ENCODE measurements around the gene PTPRK. TPM values are rescaled to one million over a fixed set of nuclear protein-coding genes. Genes with fewer than 3 reads are reported as not detected.

The PTPRK gene
- total and polyA plus RNA-seq, 10 of the 15 experiments (the other 5 are each of a cell fraction or from before 2014, with no cell fraction given), result 0.23 to 1.9 (median 0.55) TPM

GRCh38 chr6:128316258-128316929 lies 204.0 kb downstream of the PTPRK start:
- ChIA-PET RAD21 (ENCODE audit: unreplicated experiment) (no interaction called here), SMC1A (ENCODE audit: uncharacterized antibody, unreplicated experiment) (no interaction called here), CTCF (no interaction called here), POLR2A (no interaction called here)
- no peaks in the 10 kb centered on the region for H4K20me1 ChIP-seq (ENCODE audit: control insufficient read depth, insufficient read depth)
- no peak for DNase-seq (ENCODE audit: low read depth, low spot score)
- intact Hi-C loops (cut with micrococcal nuclease; ENCODE audit: unreplicated experiment), result no loop called here
- no peaks in the 10 kb centered on the region for H3K79me2 ChIP-seq (ENCODE audit: control insufficient read depth, insufficient read depth, low read length)
- BruUV-seq (replicated peaks), result no TSS peak
- no peak for ATAC-seq
- no peak overlapping the region for H3K4me2 ChIP-seq (ENCODE audit: control insufficient read depth, insufficient read depth)
- in situ Hi-C loops (cut with MboI), result no loop called here
- no peak overlapping the region for H3K27ac ChIP-seq (ENCODE audit: control insufficient read depth, insufficient read depth)
- no peak overlapping the region for H3K4me3 ChIP-seq
- no peaks in the 10 kb centered on the region for H3K4me1 ChIP-seq (ENCODE audit: control insufficient read depth, insufficient read depth, low read length)
- H3K9ac ChIP-seq (ENCODE audit: control insufficient read depth, insufficient read depth, low read length), result no peak overlapping the region
- H3K27me3 ChIP-seq (replicated peaks in 1 of 2; ENCODE audit: control insufficient read depth in 2 of 2, insufficient read depth in 2 of 2, low read length in 1 of 2), result no peaks in the 10 kb centered on the region
- no peak overlapping the region for H2AFZ ChIP-seq (ENCODE audit: control insufficient read depth, low read depth, low read length)
- WGBS (ENCODE audit: insufficient coverage, insufficient replicate concordance, low lambda C conversion rate, missing lambda C conversion rate), result 60% methylated on average over 5 of the region's 8 CpGs
- no peak for FAIRE-seq
- H3K36me3 ChIP-seq (ENCODE audit: control insufficient read depth in 2 of 2, insufficient read depth in 2 of 2, low read length in 1 of 2), result no peaks in the 10 kb centered on the region
- no peak for TF ChIP-seq SMAD5 (IDR thresholded peaks at IDR 0.05; ENCODE audit: low read depth)
- TF ChIP-seq ZNF687 (IDR thresholded peaks at IDR 0.05), result no peak
- no peak for TF ChIP-seq JUND (IDR thresholded peaks at IDR 0.05; ENCODE audit: low read depth, low read length)
- TF ChIP-seq NR2C1 (IDR thresholded peaks at IDR 0.05), result no peak
- no peak for TF ChIP-seq PML (IDR thresholded peaks at IDR 0.05; ENCODE audit: low read length)
- no peak for TF ChIP-seq NBN (IDR thresholded peaks at IDR 0.05)
- TF ChIP-seq ETV6 (conservative IDR thresholded peaks at IDR 0.05 in 1 of 2, IDR thresholded peaks at IDR 0.05 in 1 of 2; ENCODE audit: borderline replicate concordance in 1 of 2, low read depth in 1 of 2), result no peak
- no peak for TF ChIP-seq ZBTB11 (CRISPR knock-in tag; IDR thresholded peaks at IDR 0.05)
- no peaks in the 10 kb centered on the region for H3K9me3 ChIP-seq (replicated peaks; ENCODE audit: control insufficient read depth, insufficient read depth, low read length)

Data from GM12878 (cell line).